HL-60 (cell line): ENCODE measurements around the gene COG2.
"Not testable (repeated sequence)": the region's sequence is repeated elsewhere in the genome, so short reads cannot be mapped to it uniquely, and the experiment has no call there.

Experiments used
- DNase-seq, 2 experiments: peaks; one replicate each; pipeline ENCODE4 v3.0.0-alpha.2; 2010 to 2020; ENCODE audit warnings: low read depth in 1 of 2, low spot score in 1 of 2
- H3K27ac ChIP-seq: fragments of 250-450 bp; sonication (Bioruptor Pico); replicated peaks from 2 replicates; pipeline ENCODE4 v1.5.1; 2020; ENCODE audit warnings: mild to moderate bottlenecking, moderate library complexity
- H3K27me3 ChIP-seq: fragments of 250-450 bp; sonication (Bioruptor Pico); 2 replicates; pipeline ENCODE4 v1.5.1; 2021; ENCODE audit warnings: mild to moderate bottlenecking, moderate library complexity; ENCODE audit not compliant: insufficient read depth, poor library complexity, severe bottlenecking
- H3K4me3 ChIP-seq: replicated peaks from 2 replicates; pipeline ENCODE4 v1.5.1; 2011; ENCODE audit warnings: mild to moderate bottlenecking, control low read depth, low read length; ENCODE audit not compliant: insufficient read depth
- CTCF ChIP-seq: IDR thresholded peaks from one replicate; pipeline ENCODE4 v1.5.1; 2011; ENCODE audit warnings: low read length, control low read depth, inconsistent platforms; ENCODE audit not compliant: insufficient read depth
- GABPA ChIP-seq: IDR thresholded peaks from 2 replicates; pipeline ENCODE4 v1.6.1; 2012; ENCODE audit warnings: low read depth
- POLR2AphosphoS5 ChIP-seq: IDR thresholded peaks from 2 replicates; pipeline ENCODE4 v1.6.1; 2012; ENCODE audit warnings: low read depth
- SPI1 ChIP-seq: IDR thresholded peaks from 2 replicates; pipeline ENCODE4 v1.6.1; 2012; ENCODE audit warnings: low read depth, mild to moderate bottlenecking, borderline replicate concordance
- TF ChIP-seq, protein P1 (sequence below): IDR thresholded peaks from 2 replicates; pipeline ENCODE4 v1.6.1; 2012; ENCODE audit warnings: low read depth; ENCODE audit not compliant: insufficient replicate concordance

COG2 gene

GRCh38 chr1:230599926-230600656 is 42.2 kb upstream of the COG2 start:
- H3K4me3 ChIP-seq = no peak overlapping the region
- no peak for DNase-seq
- TF ChIP-seq, protein P1, sequence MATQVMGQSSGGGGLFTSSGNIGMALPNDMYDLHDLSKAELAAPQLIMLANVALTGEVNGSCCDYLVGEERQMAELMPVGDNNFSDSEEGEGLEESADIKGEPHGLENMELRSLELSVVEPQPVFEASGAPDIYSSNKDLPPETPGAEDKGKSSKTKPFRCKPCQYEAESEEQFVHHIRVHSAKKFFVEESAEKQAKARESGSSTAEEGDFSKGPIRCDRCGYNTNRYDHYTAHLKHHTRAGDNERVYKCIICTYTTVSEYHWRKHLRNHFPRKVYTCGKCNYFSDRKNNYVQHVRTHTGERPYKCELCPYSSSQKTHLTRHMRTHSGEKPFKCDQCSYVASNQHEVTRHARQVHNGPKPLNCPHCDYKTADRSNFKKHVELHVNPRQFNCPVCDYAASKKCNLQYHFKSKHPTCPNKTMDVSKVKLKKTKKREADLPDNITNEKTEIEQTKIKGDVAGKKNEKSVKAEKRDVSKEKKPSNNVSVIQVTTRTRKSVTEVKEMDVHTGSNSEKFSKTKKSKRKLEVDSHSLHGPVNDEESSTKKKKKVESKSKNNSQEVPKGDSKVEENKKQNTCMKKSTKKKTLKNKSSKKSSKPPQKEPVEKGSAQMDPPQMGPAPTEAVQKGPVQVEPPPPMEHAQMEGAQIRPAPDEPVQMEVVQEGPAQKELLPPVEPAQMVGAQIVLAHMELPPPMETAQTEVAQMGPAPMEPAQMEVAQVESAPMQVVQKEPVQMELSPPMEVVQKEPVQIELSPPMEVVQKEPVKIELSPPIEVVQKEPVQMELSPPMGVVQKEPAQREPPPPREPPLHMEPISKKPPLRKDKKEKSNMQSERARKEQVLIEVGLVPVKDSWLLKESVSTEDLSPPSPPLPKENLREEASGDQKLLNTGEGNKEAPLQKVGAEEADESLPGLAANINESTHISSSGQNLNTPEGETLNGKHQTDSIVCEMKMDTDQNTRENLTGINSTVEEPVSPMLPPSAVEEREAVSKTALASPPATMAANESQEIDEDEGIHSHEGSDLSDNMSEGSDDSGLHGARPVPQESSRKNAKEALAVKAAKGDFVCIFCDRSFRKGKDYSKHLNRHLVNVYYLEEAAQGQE = no peak
- no peak for TF ChIP-seq POLR2AphosphoS5
- TF ChIP-seq SPI1 = no peak
- no peak for TF ChIP-seq CTCF
- TF ChIP-seq GABPA = no peak
- H3K27me3 ChIP-seq = no peaks in the 10 kb centered on the region
- no peak overlapping the region for H3K27ac ChIP-seq

GRCh38 chr1:230600657-230601400 is 41.5 kb upstream of the COG2 start:
- H3K27me3 ChIP-seq, H3K4me3 ChIP-seq, DNase-seq, H3K27ac ChIP-seq: not testable (repeated sequence)

DNA sequence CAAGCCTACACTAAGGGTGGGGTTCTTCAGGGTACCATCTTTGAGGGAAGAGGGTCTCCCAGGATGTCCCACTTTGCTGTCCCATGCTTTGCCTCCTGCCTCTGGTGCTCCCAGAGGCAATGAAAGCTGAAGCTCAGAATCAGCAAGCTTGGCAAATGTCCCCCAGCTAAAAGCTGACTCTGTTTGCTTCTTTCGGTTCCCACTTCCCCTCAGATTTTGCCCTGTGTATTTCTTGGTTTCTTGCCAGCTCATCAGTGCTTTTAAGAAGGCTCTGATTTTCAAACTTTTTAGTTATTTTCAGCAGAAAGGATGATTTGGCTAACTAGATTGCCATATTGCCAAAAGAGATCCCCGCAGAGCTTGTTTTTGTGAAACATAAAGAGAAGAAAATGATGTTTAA is 33.1 kb upstream of the COG2 start:
- Histone ChIP-seq H3K27me3 (no peaks in the 10 kb centered on the region), H3K4me3 (no peak overlapping the region), H3K27ac (no peak overlapping the region)
- TF ChIP-seq CTCF = no peak
- TF ChIP-seq POLR2AphosphoS5 = no peak
- DNase-seq = no peak

GRCh38 chr1:230610589-230610988 is 31.7 kb upstream of the COG2 start:
- H3K27ac ChIP-seq = no peak overlapping the region
- no peak for DNase-seq
- no peak overlapping the region for H3K4me3 ChIP-seq
- TF ChIP-seq GABPA = no peak
- no peak for TF ChIP-seq POLR2AphosphoS5
- TF ChIP-seq SPI1 = no peak
- TF ChIP-seq, protein P1 = no peak
- TF ChIP-seq CTCF = no peak
- no peaks in the 10 kb centered on the region for H3K27me3 ChIP-seq
